ENCODE data around the gene GRIP2.

The GRIP2 gene

GRCh38 chr3:14479591-14479990, 60.6 kb downstream of the GRIP2 start:
- FAIRE-seq (no peak), DNase-seq (ENCODE audit: insufficient read length, low spot score) (no peak)
- TF ChIP-seq PAX5 (IDR thresholded peaks at IDR 0.05; ENCODE audit: insufficient read depth, low read length, severe bottlenecking) = no peak
- TF ChIP-seq POLR2A (IDR thresholded peaks at IDR 0.05; ENCODE audit: low read depth, low read length) = no peak
- no peak for TF ChIP-seq POU2F2 (IDR thresholded peaks at IDR 0.05; ENCODE audit: low read depth, low read length)
- TF ChIP-seq TAF1 (IDR thresholded peaks at IDR 0.05; ENCODE audit: low read depth, low read length) = no peak
- TF ChIP-seq SPI1 (IDR thresholded peaks at IDR 0.05; ENCODE audit: low read depth, low read length) = no peak
- TF ChIP-seq POLR2AphosphoS5 (IDR thresholded peaks at IDR 0.05; ENCODE audit: low read depth, low read length) = no peak

GRCh38 chr3:14478956-14479550, 61.1 kb downstream of the GRIP2 start:
- FAIRE-seq (no peak), DNase-seq (ENCODE audit: insufficient read length, low spot score) (no peak)
- TF ChIP-seq POU2F2 (IDR thresholded peaks at IDR 0.05; ENCODE audit: low read depth, low read length) (no peak), PAX5 (IDR thresholded peaks at IDR 0.05; ENCODE audit: insufficient read depth, low read length, severe bottlenecking) (no peak), POLR2A (IDR thresholded peaks at IDR 0.05; ENCODE audit: low read depth, low read length) (no peak), SPI1 (IDR thresholded peaks at IDR 0.05; ENCODE audit: low read depth, low read length) (no peak), TAF1 (IDR thresholded peaks at IDR 0.05; ENCODE audit: low read depth, low read length) (no peak), POLR2AphosphoS5 (IDR thresholded peaks at IDR 0.05; ENCODE audit: low read depth, low read length) (no peak)

- DNase-seq (ENCODE audit: insufficient read length, low spot score) (no peak), FAIRE-seq (no peak)
- TF ChIP-seq SPI1 (IDR thresholded peaks at IDR 0.05; ENCODE audit: low read depth, low read length) (no peak), POU2F2 (IDR thresholded peaks at IDR 0.05; ENCODE audit: low read depth, low read length) (no peak), POLR2AphosphoS5 (IDR thresholded peaks at IDR 0.05; ENCODE audit: low read depth, low read length) (no peak), POLR2A (IDR thresholded peaks at IDR 0.05; ENCODE audit: low read depth, low read length) (no peak), PAX5 (IDR thresholded peaks at IDR 0.05; ENCODE audit: insufficient read depth, low read length, severe bottlenecking) (no peak), TAF1 (IDR thresholded peaks at IDR 0.05; ENCODE audit: low read depth, low read length) (no peak)
These were observed 62.7 kb downstream of the GRIP2 start for GRCh38 chr3:14477311-14477935.

GRCh38 chr3:14476583-14477265, 63.4 kb downstream of the GRIP2 start:
- FAIRE-seq = no peak
- no peak for DNase-seq (ENCODE audit: insufficient read length, low spot score)
- no peak for TF ChIP-seq TAF1 (IDR thresholded peaks at IDR 0.05; ENCODE audit: low read depth, low read length)

DNA sequence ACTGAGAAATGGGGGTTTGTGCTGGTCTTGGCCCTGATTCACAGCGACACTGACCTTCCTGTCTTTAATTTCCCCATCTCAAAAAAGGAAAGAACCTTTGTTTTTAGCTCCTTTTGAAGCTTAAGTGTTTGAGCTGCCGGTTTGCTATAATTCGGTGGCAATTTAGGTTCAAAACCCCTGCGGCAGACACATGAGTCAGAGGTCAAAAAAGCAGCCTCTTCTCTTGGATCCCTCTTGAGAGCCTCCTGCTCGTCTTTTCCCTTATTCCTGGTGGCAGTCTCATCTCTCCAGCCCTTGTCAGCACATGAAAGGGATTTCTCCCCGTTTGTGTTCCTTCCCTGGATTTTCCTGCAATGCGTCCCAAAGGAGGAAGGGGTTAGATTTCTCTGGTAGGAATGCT, 64.5 kb downstream of the GRIP2 start:
- no peak for FAIRE-seq
- TF ChIP-seq POLR2A (IDR thresholded peaks at IDR 0.05; ENCODE audit: low read depth, low read length) (no peak), SPI1 (IDR thresholded peaks at IDR 0.05; ENCODE audit: low read depth, low read length) (no peak), POLR2AphosphoS5 (IDR thresholded peaks at IDR 0.05; ENCODE audit: low read depth, low read length) (no peak), TAF1 (IDR thresholded peaks at IDR 0.05; ENCODE audit: low read depth, low read length) (no peak), POU2F2 (IDR thresholded peaks at IDR 0.05; ENCODE audit: low read depth, low read length) (no peak), PAX5 (IDR thresholded peaks at IDR 0.05; ENCODE audit: insufficient read depth, low read length, severe bottlenecking) (no peak)
- DNase-seq (ENCODE audit: insufficient read length, low spot score) = no peak

- TF ChIP-seq TAF1 (IDR thresholded peaks at IDR 0.05; ENCODE audit: low read depth, low read length) (no peak), POLR2A (IDR thresholded peaks at IDR 0.05; ENCODE audit: low read depth, low read length) (no peak), POLR2AphosphoS5 (IDR thresholded peaks at IDR 0.05; ENCODE audit: low read depth, low read length) (no peak), PAX5 (IDR thresholded peaks at IDR 0.05; ENCODE audit: insufficient read depth, low read length, severe bottlenecking) (no peak), SPI1 (IDR thresholded peaks at IDR 0.05; ENCODE audit: low read depth, low read length) (no peak), POU2F2 (IDR thresholded peaks at IDR 0.05; ENCODE audit: low read depth, low read length) (no peak)
- FAIRE-seq = no peak
- DNase-seq (ENCODE audit: insufficient read length, low spot score) = no peak
These were observed 65.6 kb downstream of the GRIP2 start for GRCh38 chr3:14474363-14475081.

DNA sequence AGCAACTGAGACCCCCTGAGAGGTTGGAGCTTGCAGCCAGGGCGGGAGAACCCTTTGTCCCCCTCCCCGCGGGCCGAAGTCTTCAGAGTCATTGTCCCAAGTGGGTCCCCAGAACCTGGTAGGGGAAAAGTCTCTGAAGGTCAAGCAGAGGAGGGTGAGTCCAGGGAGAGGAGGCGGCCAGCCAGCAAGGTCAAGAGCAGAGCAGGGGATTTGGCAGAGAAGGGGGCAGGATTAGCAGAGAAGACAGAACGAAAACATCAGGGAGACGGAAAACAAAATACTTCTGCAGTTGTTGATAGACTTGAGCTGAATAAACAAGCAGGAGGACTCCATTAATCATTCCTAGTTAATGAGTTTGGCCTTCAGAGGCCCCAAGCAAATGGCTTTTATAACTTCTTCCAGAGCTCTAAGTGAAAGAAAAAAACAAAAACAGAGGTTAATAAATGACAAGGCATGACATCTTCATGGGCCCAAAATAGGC, 66.7 kb downstream of the GRIP2 start:
- no peak for TF ChIP-seq POU2F2 (IDR thresholded peaks at IDR 0.05; ENCODE audit: low read depth, low read length)
- TF ChIP-seq PAX5 (IDR thresholded peaks at IDR 0.05; ENCODE audit: insufficient read depth, low read length, severe bottlenecking) = no peak
- TF ChIP-seq POLR2AphosphoS5 (IDR thresholded peaks at IDR 0.05; ENCODE audit: low read depth, low read length) = no peak
- no peak for TF ChIP-seq TAF1 (IDR thresholded peaks at IDR 0.05; ENCODE audit: low read depth, low read length)
- TF ChIP-seq SPI1 (IDR thresholded peaks at IDR 0.05; ENCODE audit: low read depth, low read length) = no peak
- no peak for TF ChIP-seq POLR2A (IDR thresholded peaks at IDR 0.05; ENCODE audit: low read depth, low read length)
- FAIRE-seq (no peak), DNase-seq (ENCODE audit: insufficient read length, low spot score) (no peak)

- DNase-seq (ENCODE audit: insufficient read length, low spot score) (no peak), FAIRE-seq (no peak)
- no peak for TF ChIP-seq SPI1 (IDR thresholded peaks at IDR 0.05; ENCODE audit: low read depth, low read length)
These were observed 67.4 kb downstream of the GRIP2 start for GRCh38 chr3:14472471-14473351.

GRCh38 chr3:14471690-14472089, 68.5 kb downstream of the GRIP2 start:
- TF ChIP-seq POLR2A (IDR thresholded peaks at IDR 0.05; ENCODE audit: low read depth, low read length) (no peak), PAX5 (IDR thresholded peaks at IDR 0.05; ENCODE audit: insufficient read depth, low read length, severe bottlenecking) (no peak), POLR2AphosphoS5 (IDR thresholded peaks at IDR 0.05; ENCODE audit: low read depth, low read length) (no peak), TAF1 (IDR thresholded peaks at IDR 0.05; ENCODE audit: low read depth, low read length) (no peak), SPI1 (IDR thresholded peaks at IDR 0.05; ENCODE audit: low read depth, low read length) (no peak), POU2F2 (IDR thresholded peaks at IDR 0.05; ENCODE audit: low read depth, low read length) (no peak)
- FAIRE-seq (no peak), DNase-seq (ENCODE audit: insufficient read length, low spot score) (no peak)
